Measurements from ENCODE around the gene MT1G.
A peak's percentile ranks its signal among the peaks of the same experiment; 100 is the strongest.
"Not testable (repeated sequence)": the region's sequence is repeated elsewhere in the genome, so short reads cannot be mapped to it uniquely, and the experiment has no call there.

Gene MT1G

DNA sequence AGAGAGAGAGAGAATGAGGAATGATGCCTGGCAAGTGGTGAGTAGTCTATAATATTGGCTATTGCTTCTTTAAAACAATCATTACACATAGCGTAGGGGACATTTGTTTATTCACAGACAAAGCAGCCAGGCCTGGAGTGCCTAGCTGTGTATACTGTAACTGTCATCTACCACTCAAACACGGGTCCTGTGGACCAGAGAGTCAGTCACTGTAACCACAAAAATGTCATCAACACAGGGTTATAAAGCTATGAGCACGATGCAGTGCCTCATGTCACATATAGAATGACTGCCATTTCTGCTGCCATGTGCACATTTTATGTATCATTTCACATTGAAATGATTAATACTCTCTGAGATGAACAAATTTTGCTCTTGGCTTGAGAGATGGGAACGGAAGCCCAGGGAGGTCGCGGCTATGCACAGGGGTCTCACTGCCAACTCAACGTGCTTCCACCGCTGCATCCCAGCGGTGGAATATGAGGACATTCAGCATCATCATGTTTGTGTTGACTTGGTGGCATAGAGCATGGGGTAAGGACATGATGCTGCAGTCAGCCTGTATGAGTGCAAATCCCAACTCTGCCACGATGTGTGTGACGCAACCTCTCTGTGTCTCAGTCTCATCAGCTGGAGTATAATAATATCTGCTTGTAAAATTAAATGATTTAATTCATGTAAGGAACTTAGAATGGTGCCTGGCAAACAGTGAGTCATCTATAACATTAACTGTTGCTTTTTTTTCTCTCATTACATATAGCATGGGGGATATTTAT, 5.1 kb upstream of the MT1G start:
- no peak for DNase-seq (ENCODE audit: low read depth, low spot score)
- in situ Hi-C loops (cut with HindIII; ENCODE audit: low sequenced_read_pairs) = no loop called here
- TF ChIP-seq, protein P1, sequence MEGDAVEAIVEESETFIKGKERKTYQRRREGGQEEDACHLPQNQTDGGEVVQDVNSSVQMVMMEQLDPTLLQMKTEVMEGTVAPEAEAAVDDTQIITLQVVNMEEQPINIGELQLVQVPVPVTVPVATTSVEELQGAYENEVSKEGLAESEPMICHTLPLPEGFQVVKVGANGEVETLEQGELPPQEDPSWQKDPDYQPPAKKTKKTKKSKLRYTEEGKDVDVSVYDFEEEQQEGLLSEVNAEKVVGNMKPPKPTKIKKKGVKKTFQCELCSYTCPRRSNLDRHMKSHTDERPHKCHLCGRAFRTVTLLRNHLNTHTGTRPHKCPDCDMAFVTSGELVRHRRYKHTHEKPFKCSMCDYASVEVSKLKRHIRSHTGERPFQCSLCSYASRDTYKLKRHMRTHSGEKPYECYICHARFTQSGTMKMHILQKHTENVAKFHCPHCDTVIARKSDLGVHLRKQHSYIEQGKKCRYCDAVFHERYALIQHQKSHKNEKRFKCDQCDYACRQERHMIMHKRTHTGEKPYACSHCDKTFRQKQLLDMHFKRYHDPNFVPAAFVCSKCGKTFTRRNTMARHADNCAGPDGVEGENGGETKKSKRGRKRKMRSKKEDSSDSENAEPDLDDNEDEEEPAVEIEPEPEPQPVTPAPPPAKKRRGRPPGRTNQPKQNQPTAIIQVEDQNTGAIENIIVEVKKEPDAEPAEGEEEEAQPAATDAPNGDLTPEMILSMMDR (IDR thresholded peaks at IDR 0.05; ENCODE audit: low read depth, low read length) = no peak
- no peak overlapping the region for H3K4me3 ChIP-seq (ENCODE audit: low read depth, low read length)

DNA sequence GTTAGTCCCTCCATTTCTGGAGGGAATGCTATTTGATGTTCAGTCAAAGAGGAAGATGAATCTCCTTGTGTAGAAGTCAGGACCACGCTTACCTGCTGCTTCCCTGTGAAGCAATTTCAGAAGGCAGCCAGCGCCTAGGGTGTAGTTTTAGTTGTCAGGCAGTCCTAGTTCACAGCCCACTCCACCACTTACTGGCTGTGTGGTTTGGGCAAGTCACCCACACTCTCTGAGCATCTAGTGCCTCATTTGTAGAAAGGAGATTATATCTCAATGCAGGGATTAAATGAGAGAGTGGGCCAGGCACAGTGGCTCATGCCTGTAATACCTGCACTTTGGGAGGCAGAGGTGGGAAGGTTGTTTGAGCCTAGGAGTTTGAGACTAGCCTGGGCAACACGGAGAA, 4.3 kb upstream of the MT1G start:
- H3K4me3 ChIP-seq (ENCODE audit: low read depth, low read length); DNase-seq (ENCODE audit: low read depth, low spot score); in situ Hi-C loops (cut with HindIII; ENCODE audit: low sequenced_read_pairs): not testable (repeated sequence)

DNA sequence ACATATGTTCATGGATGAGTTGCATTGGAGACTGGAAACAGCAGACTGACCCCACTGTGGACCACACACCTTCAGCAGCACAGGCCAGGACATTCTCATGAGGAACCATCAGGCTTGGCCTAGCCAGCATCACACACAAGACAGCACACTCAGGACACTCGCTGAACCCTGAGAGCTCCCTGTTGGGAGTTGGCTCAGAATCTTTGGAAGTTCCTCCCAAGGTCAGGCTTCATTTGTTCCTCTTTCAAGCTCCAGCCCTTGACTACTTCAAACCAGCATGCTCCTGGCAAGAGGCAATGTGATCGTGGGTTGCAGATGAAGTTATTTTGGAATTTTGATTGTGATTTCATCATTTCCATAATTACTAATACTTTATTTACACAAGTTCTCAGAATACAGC, 3.8 kb upstream of the MT1G start:
- in situ Hi-C loops (cut with HindIII; ENCODE audit: low sequenced_read_pairs); H3K4me3 ChIP-seq (ENCODE audit: low read depth, low read length): not testable (repeated sequence)
- DNase-seq (ENCODE audit: low read depth, low spot score) = peak; percentile 16

DNA sequence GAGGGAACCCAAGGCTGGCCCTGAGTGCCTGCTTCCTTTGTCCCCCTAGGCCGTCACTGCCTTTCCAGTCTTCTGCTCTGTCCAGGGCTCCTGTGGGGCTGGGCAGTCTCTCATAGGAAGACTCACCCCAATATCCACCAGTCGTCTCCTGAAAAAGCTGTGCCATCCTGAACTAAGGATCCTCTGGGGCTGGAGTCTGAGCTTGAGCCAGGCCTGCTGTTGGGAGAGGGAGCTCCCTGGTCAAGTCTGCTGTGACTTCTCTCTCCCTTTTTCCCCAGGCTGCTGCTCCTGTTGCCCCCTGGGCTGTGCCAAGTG, 2.7 kb upstream of the MT1G start:
- no peak overlapping the region for H3K4me3 ChIP-seq (ENCODE audit: low read depth, low read length)
- DNase-seq (ENCODE audit: low read depth, low spot score) = no peak
- TF ChIP-seq, protein P1 (IDR thresholded peaks at IDR 0.05; ENCODE audit: low read depth, low read length) = no peak
- in situ Hi-C loops (cut with HindIII; ENCODE audit: low sequenced_read_pairs) = no loop called here

DNA sequence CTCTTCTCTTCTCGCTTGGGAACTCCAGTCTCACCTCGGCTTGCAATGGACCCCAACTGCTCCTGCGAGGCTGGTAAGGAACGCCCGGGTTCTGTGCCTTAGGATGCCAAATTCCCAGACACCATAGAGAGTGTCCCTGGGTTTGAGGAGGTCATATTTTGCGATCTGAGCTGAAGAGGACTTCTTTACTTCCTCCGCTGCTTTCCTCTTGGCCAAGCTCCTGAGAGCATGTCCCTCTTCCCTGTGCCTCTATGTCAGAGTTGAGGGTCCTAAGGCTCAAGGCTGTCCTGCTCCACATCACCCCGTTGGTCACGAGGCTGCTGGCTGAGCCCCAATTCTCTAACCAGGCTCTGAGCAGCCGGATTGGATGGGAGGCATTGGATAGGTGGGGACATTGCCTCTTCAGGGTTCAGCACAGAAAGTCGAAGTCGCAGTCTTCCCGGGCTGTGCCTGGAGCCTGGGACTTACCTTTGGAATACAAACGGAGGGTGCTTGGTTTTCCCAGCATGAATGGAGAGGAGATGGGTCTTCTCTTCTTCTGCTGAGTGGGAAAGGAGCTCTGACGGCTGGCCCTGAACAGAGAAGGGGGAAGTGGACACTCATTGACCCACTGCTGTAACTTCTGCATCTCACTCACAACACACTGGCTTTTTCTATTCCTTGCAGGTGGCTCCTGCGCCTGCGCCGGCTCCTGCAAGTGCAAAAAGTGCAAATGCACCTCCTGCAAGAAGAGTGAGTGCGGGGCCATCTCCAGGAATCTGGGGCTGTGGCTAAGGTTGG, 2.2 kb upstream of the MT1G start:
- H3K4me3 ChIP-seq (ENCODE audit: low read depth, low read length) = no peak overlapping the region
- in situ Hi-C loops (cut with HindIII; ENCODE audit: low sequenced_read_pairs) = no loop called here
- DNase-seq (ENCODE audit: low read depth, low spot score) = no peak

DNA sequence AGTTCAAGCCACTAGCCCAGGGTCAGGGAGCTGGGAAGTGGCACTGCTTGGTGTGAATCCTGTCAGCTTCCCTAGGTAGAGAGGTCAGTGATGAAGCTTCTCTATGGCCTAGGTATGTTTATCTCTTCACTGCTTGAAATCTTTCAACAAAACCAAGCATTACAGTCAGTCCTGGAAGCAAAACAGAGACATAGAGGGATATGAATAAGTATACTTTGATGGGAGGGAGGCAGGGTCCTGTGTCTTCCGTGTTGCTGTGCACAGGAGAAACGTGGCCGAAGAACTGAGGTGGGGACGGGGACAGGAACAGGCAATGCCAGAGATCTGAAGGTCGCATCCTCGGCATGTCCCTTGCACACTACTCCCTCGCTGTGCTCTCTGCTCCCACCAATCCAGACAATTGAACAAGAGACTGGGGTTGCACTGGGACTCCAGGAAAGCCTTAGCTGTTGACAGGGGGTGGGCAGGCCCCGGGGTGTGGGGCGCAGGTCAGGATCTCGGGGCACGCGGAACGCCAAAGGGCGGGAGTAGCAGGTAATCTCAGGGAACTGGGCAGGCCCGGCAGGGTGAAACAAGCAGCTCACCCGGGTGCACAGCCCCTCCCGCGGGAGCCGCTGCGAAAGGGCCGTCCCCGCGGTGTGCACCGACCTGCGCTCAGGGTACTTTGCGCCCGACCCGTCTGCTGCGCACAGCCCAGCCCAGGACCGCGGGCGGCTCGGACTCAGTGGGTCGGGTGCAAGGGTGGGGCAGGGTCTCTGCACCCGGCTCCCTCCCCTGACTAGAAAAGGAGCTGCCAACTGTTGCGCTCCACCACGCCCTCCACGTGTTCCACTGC, 1.4 kb upstream of the MT1G start, which contains the start of gene MT1H:
Gene MT1H (plus strand): TSS at position 810 of the 835 bp plus-strand sequence. CDS start 71 bp downstream, outside the sequence.
- no peak within 1 kb of the TSS for H3K4me3 ChIP-seq (ENCODE audit: low read depth, low read length)
- in situ Hi-C loops (cut with HindIII; ENCODE audit: low sequenced_read_pairs) = no loop called here
- TF ChIP-seq, protein P1 (IDR thresholded peaks at IDR 0.05; ENCODE audit: low read depth, low read length) = no peak
- DNase-seq (ENCODE audit: low read depth, low spot score) = no peak

More for the DNA sequence above, 2.2 kb upstream of the MT1G start:
- TF ChIP-seq, protein P1 (IDR thresholded peaks at IDR 0.05; ENCODE audit: low read depth, low read length) = no peak

DNA sequence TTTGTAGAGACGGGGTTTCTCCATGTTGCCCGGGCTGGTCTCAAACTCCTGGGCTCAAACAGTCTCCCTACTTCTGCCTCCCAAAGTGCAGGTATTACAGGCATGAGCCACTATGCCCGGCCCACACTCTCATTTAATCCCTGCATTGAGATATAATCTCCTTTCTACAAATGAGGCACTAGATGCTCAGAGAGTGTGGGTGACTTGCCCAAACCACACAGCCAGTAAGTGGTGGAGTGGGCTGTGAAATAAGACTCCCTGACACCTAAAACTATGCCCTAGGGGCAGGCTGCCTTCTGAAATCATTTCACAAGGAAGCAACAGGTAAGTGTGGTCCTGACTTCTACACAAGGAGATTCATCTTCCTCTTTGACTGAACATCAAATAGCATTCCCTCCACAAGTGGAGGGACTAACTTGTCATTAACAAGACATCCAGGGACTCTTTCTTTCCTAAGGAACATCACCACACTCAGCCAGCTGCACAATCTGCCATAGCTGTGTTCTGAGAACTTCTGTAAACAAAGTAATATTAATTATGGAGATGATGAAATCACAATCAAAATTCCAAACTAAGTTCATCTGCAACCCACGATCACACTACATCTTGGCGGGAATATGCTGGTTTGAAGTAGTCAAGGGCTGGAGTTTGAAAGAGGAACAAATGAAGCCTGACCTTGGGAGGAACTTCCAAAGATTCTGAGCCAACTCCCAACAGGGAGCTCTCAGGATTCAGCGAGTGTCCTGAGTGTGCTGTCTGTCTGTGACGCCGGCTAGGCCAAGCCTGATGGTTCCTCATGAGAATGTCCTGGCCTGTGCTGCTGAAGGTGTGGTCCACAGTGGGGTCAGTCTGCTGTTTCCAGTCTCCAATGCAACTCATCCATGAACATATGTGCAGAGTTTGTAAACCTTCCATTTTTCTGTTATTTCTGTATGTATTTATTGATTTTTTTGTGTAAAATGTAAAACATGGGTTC, 2.3 kb downstream of the MT1G start:
- DNase-seq (ENCODE audit: low read depth, low spot score); in situ Hi-C loops (cut with HindIII; ENCODE audit: low sequenced_read_pairs): not testable (repeated sequence)

More for the DNA sequence above, 2.3 kb downstream of the MT1G start:
- not testable (repeated sequence) for H3K4me3 ChIP-seq (ENCODE audit: low read depth, low read length)
